Tibial artery (tissue), 4 donors: Measurements from ENCODE around the gene NPAS3.

Source experiments
- DNase-seq, 2 donors: peaks; one replicate each; pipeline ENCODE4 v3.0.0-alpha.2; 2019
- H3K27ac ChIP-seq, 2 donors: fragments of 200-600 bp; sonication (generic) in 1 of 2; 1 replicate in 1 of 2; 2 replicates in 1 of 2; pipeline ENCODE4 v1.5.1; 2018 to 2019; ENCODE audit warnings: mild to moderate bottlenecking in 1 of 2
- H3K27me3 ChIP-seq, 2 donors: fragments of 200-600 bp; sonication (generic) in 1 of 2; one replicate each; pipeline versions ENCODE4 v1.5.1 to v1.6.0; 2016 to 2019
- H3K36me3 ChIP-seq, 3 donors: fragments of 200-600 bp; sonication (generic) in 2 of 3; one replicate each; pipeline ENCODE4 v1.5.1; 2016 to 2019; ENCODE audit warnings: mild to moderate bottlenecking in 2 of 3
- H3K4me1 ChIP-seq, 4 donors: fragments of 200-600 bp; sonication (generic) in 2 of 4; 1 replicate in 3 of 4; 2 replicates in 1 of 4; pipeline ENCODE4 v1.5.1; 2016 to 2019
- H3K4me3 ChIP-seq, 2 donors: fragments of 200-600 bp; sonication (generic) in 1 of 2; 1 replicate in 1 of 2; 2 replicates in 1 of 2; pipeline ENCODE4 v1.5.1; 2018 to 2019; ENCODE audit warnings: mild to moderate bottlenecking in 2 of 2
- H3K9me3 ChIP-seq, 3 donors: fragments of 200-600 bp; sonication (generic) in 1 of 3; one replicate each; pipeline ENCODE4 v1.5.1; 2016 to 2019
- CTCF ChIP-seq, 2 experiments: fragments of 200-600 bp in 1 of 2; fragments of 450-650 bp in 1 of 2; IDR thresholded peaks; one replicate each; pipeline ENCODE4 v1.5.1; 2017 to 2019; ENCODE audit warnings: antibody characterized with exemption in 2 of 2, mild to moderate bottlenecking in 1 of 2, moderate library complexity in 1 of 2
- intact Hi-C: fragments of 100-400 bp; cut with DNase I; formaldehyde crosslinking; loops from one replicate; pipeline ENCODE4 v1.15.0; 2023; ENCODE audit warnings: low total_unique reads

NPAS3 gene

GRCh38 chr14:33691907-33692306, 753.2 kb downstream of the NPAS3 start:
- no peak for DNase-seq
- no peaks in the 10 kb centered on the region for H3K36me3 ChIP-seq
- no peak overlapping the region for H3K4me3 ChIP-seq
- H3K4me1 ChIP-seq = peaks cover 0 to 19% (median 8%) of the 10 kb centered on the region in 4 donors
- intact Hi-C loops = no loop called here
- H3K27me3 ChIP-seq = no peaks in the 10 kb centered on the region
- no peaks in the 10 kb centered on the region for H3K9me3 ChIP-seq
- TF ChIP-seq CTCF (IDR thresholded peaks at IDR 0.05) = no peak
- no peak overlapping the region for H3K27ac ChIP-seq

GRCh38 chr14:33692762-33693161, 754.1 kb downstream of the NPAS3 start:
- TF ChIP-seq CTCF (IDR thresholded peaks at IDR 0.05) = no peak
- no peak overlapping the region for H3K4me3 ChIP-seq
- no peaks in the 10 kb centered on the region for H3K27me3 ChIP-seq
- H3K27ac ChIP-seq = peak overlapping the region; percentile 36 to 52
- peaks cover 0 to 19% (median 8%) of the 10 kb centered on the region in 4 donors for H3K4me1 ChIP-seq
- no peaks in the 10 kb centered on the region for H3K36me3 ChIP-seq
- intact Hi-C loops = no loop called here
- no peak for DNase-seq
- H3K9me3 ChIP-seq = no peaks in the 10 kb centered on the region

GRCh38 chr14:33693237-33693636, 754.6 kb downstream of the NPAS3 start:
- Histone ChIP-seq H3K36me3 (no peaks in the 10 kb centered on the region), H3K4me3 (no peak overlapping the region), H3K27ac (peak overlapping the region; percentile 3 to 52), H3K4me1 (peaks cover 0 to 19% (median 8%) of the 10 kb centered on the region in 4 donors), H3K9me3 (no peaks in the 10 kb centered on the region), H3K27me3 (no peaks in the 10 kb centered on the region)
- DNase-seq = no peak
- no peak for TF ChIP-seq CTCF (IDR thresholded peaks at IDR 0.05)
- intact Hi-C loops = no loop called here

- Histone ChIP-seq H3K27me3 (no peaks in the 10 kb centered on the region), H3K9me3 (no peaks in the 10 kb centered on the region), H3K4me1 (peaks cover 0 to 19% (median 8%) of the 10 kb centered on the region in 4 donors), H3K27ac (no peak overlapping the region), H3K36me3 (no peaks in the 10 kb centered on the region), H3K4me3 (no peak overlapping the region)
- no peak for TF ChIP-seq CTCF (IDR thresholded peaks at IDR 0.05)
- DNase-seq = no peak
- intact Hi-C loops = no loop called here
These were observed 757.5 kb downstream of the NPAS3 start for GRCh38 chr14:33696165-33696564.

- intact Hi-C loops = no loop called here
- TF ChIP-seq CTCF (IDR thresholded peaks at IDR 0.05) = no peak
- Histone ChIP-seq H3K27me3 (no peaks in the 10 kb centered on the region), H3K27ac (no peak overlapping the region), H3K4me1 (no peaks in the 10 kb centered on the region), H3K9me3 (no peaks in the 10 kb centered on the region), H3K36me3 (no peaks in the 10 kb centered on the region), H3K4me3 (no peak overlapping the region)
- DNase-seq = no peak
These were observed 760.8 kb downstream of the NPAS3 start for GRCh38 chr14:33699300-33699983.
